ENCODE data around the gene NHERF1. TPM values are rescaled to one million over a fixed set of nuclear protein-coding genes. Genes with fewer than 3 reads are reported as not detected.

Gene NHERF1
- total RNA-seq, 2 experiments from 2014 or later: 73.2 to 116 TPM

- no peak for TF ChIP-seq EZH2phosphoT487 (IDR thresholded peaks at IDR 0.05; ENCODE audit: borderline replicate concordance, low read depth, low read length)
- TF ChIP-seq, protein P1, sequence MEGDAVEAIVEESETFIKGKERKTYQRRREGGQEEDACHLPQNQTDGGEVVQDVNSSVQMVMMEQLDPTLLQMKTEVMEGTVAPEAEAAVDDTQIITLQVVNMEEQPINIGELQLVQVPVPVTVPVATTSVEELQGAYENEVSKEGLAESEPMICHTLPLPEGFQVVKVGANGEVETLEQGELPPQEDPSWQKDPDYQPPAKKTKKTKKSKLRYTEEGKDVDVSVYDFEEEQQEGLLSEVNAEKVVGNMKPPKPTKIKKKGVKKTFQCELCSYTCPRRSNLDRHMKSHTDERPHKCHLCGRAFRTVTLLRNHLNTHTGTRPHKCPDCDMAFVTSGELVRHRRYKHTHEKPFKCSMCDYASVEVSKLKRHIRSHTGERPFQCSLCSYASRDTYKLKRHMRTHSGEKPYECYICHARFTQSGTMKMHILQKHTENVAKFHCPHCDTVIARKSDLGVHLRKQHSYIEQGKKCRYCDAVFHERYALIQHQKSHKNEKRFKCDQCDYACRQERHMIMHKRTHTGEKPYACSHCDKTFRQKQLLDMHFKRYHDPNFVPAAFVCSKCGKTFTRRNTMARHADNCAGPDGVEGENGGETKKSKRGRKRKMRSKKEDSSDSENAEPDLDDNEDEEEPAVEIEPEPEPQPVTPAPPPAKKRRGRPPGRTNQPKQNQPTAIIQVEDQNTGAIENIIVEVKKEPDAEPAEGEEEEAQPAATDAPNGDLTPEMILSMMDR (conservative IDR thresholded peaks at IDR 0.05; ENCODE audit: low read length): no peak
- H3K9me2 ChIP-seq (ENCODE audit: insufficient read depth, low read length): no peaks in the 10 kb centered on the region
- H3K4me1 ChIP-seq (ENCODE audit: insufficient read depth, low read length, poor library complexity, severe bottlenecking): peaks cover 9% of the 10 kb centered on the region
- H3K36me3 ChIP-seq (ENCODE audit: insufficient read depth, low read length): peaks cover 69% of the 10 kb centered on the region
- ChIA-PET CTCF (ENCODE audit: unreplicated experiment) (no interaction called here), POLR2A (no interaction called here)
- no peaks in the 10 kb centered on the region for H3K9me3 ChIP-seq (ENCODE audit: low read length)
- H3K4me3 ChIP-seq (ENCODE audit: low read depth, low read length, poor library complexity, severe bottlenecking): no peak overlapping the region
- no peaks in the 10 kb centered on the region for H4K20me1 ChIP-seq (ENCODE audit: insufficient read depth, low read length)
- intact Hi-C loops (cut with micrococcal nuclease; ENCODE audit: unreplicated experiment): no loop called here
- H3K4me2 ChIP-seq (ENCODE audit: low read length): no peak overlapping the region
- H3K27ac ChIP-seq (ENCODE audit: low read depth, low read length, poor library complexity, severe bottlenecking): no peak overlapping the region
- H2AFZ ChIP-seq (ENCODE audit: low read length): no peak overlapping the region
- no TSS peak for BruUV-seq (replicated peaks)
- DNase-seq (ENCODE audit: low spot score): no peak
- peaks cover 16% of the 10 kb centered on the region for H3K79me2 ChIP-seq (ENCODE audit: insufficient read depth, low read depth, low read length)
These were observed 23.6 kb downstream of the NHERF1 start for GRCh38 chr17:74772053-74772452.

GRCh38 chr17:74773414-74773813, 25.0 kb downstream of the NHERF1 start:
- no peak overlapping the region for H3K27ac ChIP-seq (ENCODE audit: low read depth, low read length, poor library complexity, severe bottlenecking)
- no peaks in the 10 kb centered on the region for H3K9me3 ChIP-seq (ENCODE audit: low read length)
- POLR2A ChIA-PET: interaction anchor here (0.9 to 4.4 kb wide), 4 partner anchors 24 to 116 kb away, joined by 3 to 19 read pairs (median 4); no protein-coding TSS in a partner anchor
- H3K4me2 ChIP-seq (ENCODE audit: low read length): no peak overlapping the region
- no peak overlapping the region for H2AFZ ChIP-seq (ENCODE audit: low read length)
- peaks cover 11% of the 10 kb centered on the region for H3K4me1 ChIP-seq (ENCODE audit: insufficient read depth, low read length, poor library complexity, severe bottlenecking)
- H3K79me2 ChIP-seq (ENCODE audit: insufficient read depth, low read depth, low read length): peaks cover 18% of the 10 kb centered on the region
- H4K20me1 ChIP-seq (ENCODE audit: insufficient read depth, low read length): no peaks in the 10 kb centered on the region
- H3K36me3 ChIP-seq (ENCODE audit: insufficient read depth, low read length): peaks cover 57% of the 10 kb centered on the region
- CTCF ChIA-PET (ENCODE audit: unreplicated experiment): interaction anchor here (1.4 kb wide), 1 partner anchor 89 kb away, joined by 3 read pairs; no protein-coding TSS in a partner anchor
- no TSS peak for BruUV-seq (replicated peaks)
- DNase-seq (ENCODE audit: low spot score): no peak
- H3K9me2 ChIP-seq (ENCODE audit: insufficient read depth, low read length): no peaks in the 10 kb centered on the region
- intact Hi-C loops (cut with micrococcal nuclease; ENCODE audit: unreplicated experiment): no loop called here
- TF ChIP-seq EZH2phosphoT487 (IDR thresholded peaks at IDR 0.05; ENCODE audit: borderline replicate concordance, low read depth, low read length): no peak
- TF ChIP-seq, protein P1 (conservative IDR thresholded peaks at IDR 0.05; ENCODE audit: low read length): no peak
- H3K4me3 ChIP-seq (ENCODE audit: low read depth, low read length, poor library complexity, severe bottlenecking): no peak overlapping the region

DNA sequence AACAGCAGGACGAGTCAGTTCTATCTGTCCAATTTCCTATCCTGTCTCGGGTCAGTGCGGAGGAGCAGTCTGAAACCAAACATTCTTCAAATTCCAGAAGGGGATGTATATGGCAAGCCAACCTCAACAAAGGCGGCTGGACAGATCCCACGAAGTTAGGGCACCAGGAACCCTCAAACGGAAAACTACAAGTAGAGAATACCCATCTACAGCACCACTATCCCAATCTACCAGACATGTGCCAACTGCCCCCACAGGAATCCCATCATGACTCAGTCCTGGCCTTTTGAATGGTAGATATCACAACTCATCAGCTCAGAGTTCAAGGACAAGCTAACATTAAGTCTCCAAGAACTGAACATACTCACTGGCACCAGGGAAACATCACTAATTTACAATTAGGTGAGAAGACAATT, 25.5 kb downstream of the NHERF1 start:
- CTCF ChIA-PET (ENCODE audit: unreplicated experiment): interaction anchor here (1.4 kb wide), 1 partner anchor 89 kb away, joined by 3 read pairs; no protein-coding TSS in a partner anchor
- no peak overlapping the region for H2AFZ ChIP-seq (ENCODE audit: low read length)
- no peak overlapping the region for H3K4me3 ChIP-seq (ENCODE audit: low read depth, low read length, poor library complexity, severe bottlenecking)
- POLR2A ChIA-PET: interaction anchor here (0.7 to 4.4 kb wide), 7 partner anchors 10 to 450 kb away, joined by 3 to 19 read pairs (median 5); partner anchors contain the start of gene FDXR
- no peak overlapping the region for H3K4me2 ChIP-seq (ENCODE audit: low read length)
- no peak for DNase-seq (ENCODE audit: low spot score)
- H3K4me1 ChIP-seq (ENCODE audit: insufficient read depth, low read length, poor library complexity, severe bottlenecking): peaks cover 11% of the 10 kb centered on the region
- H3K27ac ChIP-seq (ENCODE audit: low read depth, low read length, poor library complexity, severe bottlenecking): no peak overlapping the region
- H4K20me1 ChIP-seq (ENCODE audit: insufficient read depth, low read length): no peaks in the 10 kb centered on the region
- TF ChIP-seq, protein P1 (conservative IDR thresholded peaks at IDR 0.05; ENCODE audit: low read length): no peak
- no peak for TF ChIP-seq EZH2phosphoT487 (IDR thresholded peaks at IDR 0.05; ENCODE audit: borderline replicate concordance, low read depth, low read length)
- intact Hi-C loops (cut with micrococcal nuclease; ENCODE audit: unreplicated experiment): no loop called here
- no peaks in the 10 kb centered on the region for H3K9me2 ChIP-seq (ENCODE audit: insufficient read depth, low read length)
- peaks cover 52% of the 10 kb centered on the region for H3K36me3 ChIP-seq (ENCODE audit: insufficient read depth, low read length)
- H3K79me2 ChIP-seq (ENCODE audit: insufficient read depth, low read depth, low read length): peaks cover 18% of the 10 kb centered on the region
- H3K9me3 ChIP-seq (ENCODE audit: low read length): no peaks in the 10 kb centered on the region
- no TSS peak for BruUV-seq (replicated peaks)

Data from OCI-LY7 (cell line).